ENCODE measurements around the gene OAS2.
A peak's percentile ranks its signal among the peaks of the same experiment; 100 is the strongest.

The OAS2 gene

DNA sequence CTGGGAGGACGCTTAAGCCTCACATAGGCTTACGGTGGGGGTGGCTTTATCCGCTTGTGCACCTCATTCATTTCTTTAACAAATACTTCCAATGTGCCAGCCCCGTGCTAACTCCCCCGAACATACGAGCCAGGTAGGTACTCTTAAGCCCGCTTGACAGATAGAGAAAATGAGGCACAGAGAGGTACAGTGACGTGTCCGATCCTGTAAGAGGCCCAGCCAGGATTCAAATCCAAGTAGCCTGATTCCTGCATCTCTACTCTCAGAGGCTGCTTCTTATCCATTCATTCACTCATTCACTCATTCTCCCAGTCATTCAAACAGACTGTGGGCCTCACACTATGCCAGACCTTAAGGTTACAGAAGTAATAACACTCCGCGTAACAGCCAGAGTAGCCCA is 39.6 kb upstream of the OAS2 start:
- Histone ChIP-seq H3K27ac (ENCODE audit: low read depth, low read length) (peak overlapping the region; percentile 69), H3K4me1 (ENCODE audit: control insufficient read depth, insufficient read depth, low read length, unreplicated experiment) (peaks cover 16% of the 10 kb centered on the region), H2AFZ (ENCODE audit: low read length, unreplicated experiment) (peak overlapping the region; percentile 20), H3K27me3 (ENCODE audit: insufficient read depth, low read length) (no peaks in the 10 kb centered on the region), H3K36me3 (ENCODE audit: insufficient read depth, low read length) (peaks cover 18% of the 10 kb centered on the region), H3K4me3 (ENCODE audit: low read depth, low read length) (peak overlapping the region; percentile 95), H3K79me2 (ENCODE audit: control insufficient read depth, insufficient read depth, low read length, unreplicated experiment) (peaks cover 52% of the 10 kb centered on the region)

DNA sequence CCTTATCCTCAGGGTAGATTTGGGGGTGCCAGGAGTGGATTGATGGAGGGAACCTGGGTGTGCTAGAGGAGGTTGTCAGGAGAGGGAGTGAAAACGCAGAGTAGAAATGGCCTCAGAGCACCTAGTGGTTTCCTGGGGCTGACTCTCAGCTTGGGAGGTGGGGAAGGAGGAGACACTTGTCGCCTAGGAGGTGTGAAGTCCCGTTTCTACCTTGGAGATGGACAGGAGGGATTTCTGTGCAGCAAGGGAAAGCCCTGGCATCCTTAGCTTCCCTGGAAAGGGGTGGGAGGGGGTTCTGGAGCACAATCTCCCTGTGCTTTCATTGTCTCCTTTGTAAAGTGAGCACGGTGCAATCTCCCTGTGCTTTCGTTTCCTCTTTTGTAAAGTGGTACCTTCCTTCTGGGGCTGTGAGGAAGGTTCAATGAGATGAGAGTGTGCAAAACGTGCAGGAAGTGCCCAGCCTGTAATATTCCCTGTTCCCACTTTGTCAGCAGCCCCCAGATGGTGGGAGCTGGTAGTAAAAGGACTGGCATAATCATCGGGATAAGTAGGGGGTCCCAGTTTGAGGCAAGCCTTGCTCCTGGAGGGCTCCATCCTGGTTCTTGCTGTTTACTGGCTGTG is 38.4 kb upstream of the OAS2 start:
- H3K27ac ChIP-seq (ENCODE audit: low read depth, low read length) = no peak overlapping the region
- no peak overlapping the region for H2AFZ ChIP-seq (ENCODE audit: low read length, unreplicated experiment)
- no peaks in the 10 kb centered on the region for H3K27me3 ChIP-seq (ENCODE audit: insufficient read depth, low read length)
- H3K79me2 ChIP-seq (ENCODE audit: control insufficient read depth, insufficient read depth, low read length, unreplicated experiment) = peaks cover 61% of the 10 kb centered on the region
- H3K4me3 ChIP-seq (ENCODE audit: low read depth, low read length) = peak overlapping the region; percentile 95
- peaks cover 29% of the 10 kb centered on the region for H3K36me3 ChIP-seq (ENCODE audit: insufficient read depth, low read length)
- H3K4me1 ChIP-seq (ENCODE audit: control insufficient read depth, insufficient read depth, low read length, unreplicated experiment) = peaks cover 16% of the 10 kb centered on the region

DNA sequence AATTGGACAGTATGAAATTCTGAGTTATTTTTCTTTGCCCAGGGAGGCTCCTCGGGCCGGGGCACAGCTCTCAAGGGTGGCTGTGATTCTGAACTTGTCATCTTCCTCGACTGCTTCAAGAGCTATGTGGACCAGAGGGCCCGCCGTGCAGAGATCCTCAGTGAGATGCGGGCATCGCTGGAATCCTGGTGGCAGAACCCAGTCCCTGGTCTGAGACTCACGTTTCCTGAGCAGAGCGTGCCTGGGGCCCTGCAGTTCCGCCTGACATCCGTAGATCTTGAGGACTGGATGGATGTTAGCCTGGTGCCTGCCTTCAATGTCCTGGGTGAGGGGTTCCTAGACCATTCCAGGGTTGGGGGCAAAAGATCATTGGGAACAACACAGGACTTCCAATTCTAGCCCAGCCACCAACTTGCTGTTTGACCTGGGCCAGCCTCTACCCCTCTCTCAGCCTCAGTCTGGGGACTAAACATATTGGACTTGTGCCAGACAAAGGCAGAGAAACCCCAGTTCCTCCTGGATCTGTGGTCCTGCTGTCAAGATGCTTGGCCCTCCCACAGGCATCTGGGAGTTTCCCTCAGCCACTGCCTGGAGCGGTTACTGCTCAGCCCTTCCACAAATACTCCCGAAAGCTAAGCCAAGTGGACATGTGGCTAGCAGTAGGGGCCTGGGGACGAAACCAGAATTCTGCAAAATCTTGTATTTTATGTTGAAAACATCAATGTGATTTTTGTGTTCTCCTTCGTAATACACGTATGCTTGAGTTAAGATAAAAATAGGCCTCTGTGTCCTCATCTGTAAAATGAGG is 36.6 kb upstream of the OAS2 start:
- Histone ChIP-seq H3K27me3 (ENCODE audit: insufficient read depth, low read length) (no peaks in the 10 kb centered on the region), H3K36me3 (ENCODE audit: insufficient read depth, low read length) (peaks cover 43% of the 10 kb centered on the region), H3K4me3 (ENCODE audit: low read depth, low read length) (no peak overlapping the region), H3K27ac (ENCODE audit: low read depth, low read length) (no peak overlapping the region), H3K79me2 (ENCODE audit: control insufficient read depth, insufficient read depth, low read length, unreplicated experiment) (peaks cover 67% of the 10 kb centered on the region), H3K4me1 (ENCODE audit: control insufficient read depth, insufficient read depth, low read length, unreplicated experiment) (peaks cover 16% of the 10 kb centered on the region), H2AFZ (ENCODE audit: low read length, unreplicated experiment) (no peak overlapping the region)

GRCh38 chr12:112942572-112942971 is 35.7 kb upstream of the OAS2 start:
- H3K4me3 ChIP-seq (ENCODE audit: low read depth, low read length) = no peak overlapping the region
- peaks cover 51% of the 10 kb centered on the region for H3K36me3 ChIP-seq (ENCODE audit: insufficient read depth, low read length)
- peaks cover 74% of the 10 kb centered on the region for H3K79me2 ChIP-seq (ENCODE audit: control insufficient read depth, insufficient read depth, low read length, unreplicated experiment)
- peaks cover 16% of the 10 kb centered on the region for H3K4me1 ChIP-seq (ENCODE audit: control insufficient read depth, insufficient read depth, low read length, unreplicated experiment)
- H3K27ac ChIP-seq (ENCODE audit: low read depth, low read length) = no peak overlapping the region
- H2AFZ ChIP-seq (ENCODE audit: low read length, unreplicated experiment) = no peak overlapping the region
- H3K27me3 ChIP-seq (ENCODE audit: insufficient read depth, low read length) = no peaks in the 10 kb centered on the region

DNA sequence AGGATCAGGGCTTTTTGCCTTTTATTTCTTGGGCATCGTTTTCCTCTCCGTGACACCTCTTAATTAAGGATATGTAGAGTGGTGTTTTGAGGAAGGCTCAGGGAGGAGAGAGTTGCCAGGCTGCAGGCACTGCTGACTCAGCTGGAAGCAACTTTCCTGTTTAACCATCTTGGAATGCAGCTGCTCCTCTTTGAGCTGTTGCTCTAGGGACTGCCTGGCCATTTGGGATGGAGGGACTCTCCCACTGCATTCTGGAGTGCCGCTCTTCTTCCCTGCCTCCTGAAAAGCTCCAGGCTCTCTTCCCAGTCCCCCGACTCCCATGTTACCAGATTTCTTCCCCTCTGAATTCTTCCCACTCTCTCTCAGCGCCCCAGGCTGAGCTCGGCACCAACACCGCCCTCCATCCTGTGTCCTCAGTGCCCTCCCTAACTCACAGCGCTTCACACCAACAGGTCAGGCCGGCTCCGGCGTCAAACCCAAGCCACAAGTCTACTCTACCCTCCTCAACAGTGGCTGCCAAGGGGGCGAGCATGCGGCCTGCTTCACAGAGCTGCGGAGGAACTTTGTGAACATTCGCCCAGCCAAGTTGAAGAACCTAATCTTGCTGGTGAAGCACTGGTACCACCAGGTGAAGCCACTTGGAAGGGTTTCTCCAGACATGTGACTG is 34.2 kb upstream of the OAS2 start:
- H3K27me3 ChIP-seq (ENCODE audit: insufficient read depth, low read length) = no peaks in the 10 kb centered on the region
- H3K36me3 ChIP-seq (ENCODE audit: insufficient read depth, low read length) = peaks cover 63% of the 10 kb centered on the region
- H3K4me1 ChIP-seq (ENCODE audit: control insufficient read depth, insufficient read depth, low read length, unreplicated experiment) = peaks cover 12% of the 10 kb centered on the region
- H3K4me3 ChIP-seq (ENCODE audit: low read depth, low read length) = no peak overlapping the region
- no peak overlapping the region for H2AFZ ChIP-seq (ENCODE audit: low read length, unreplicated experiment)
- H3K79me2 ChIP-seq (ENCODE audit: control insufficient read depth, insufficient read depth, low read length, unreplicated experiment) = peaks cover 68% of the 10 kb centered on the region
- H3K27ac ChIP-seq (ENCODE audit: low read depth, low read length) = no peak overlapping the region

DNA sequence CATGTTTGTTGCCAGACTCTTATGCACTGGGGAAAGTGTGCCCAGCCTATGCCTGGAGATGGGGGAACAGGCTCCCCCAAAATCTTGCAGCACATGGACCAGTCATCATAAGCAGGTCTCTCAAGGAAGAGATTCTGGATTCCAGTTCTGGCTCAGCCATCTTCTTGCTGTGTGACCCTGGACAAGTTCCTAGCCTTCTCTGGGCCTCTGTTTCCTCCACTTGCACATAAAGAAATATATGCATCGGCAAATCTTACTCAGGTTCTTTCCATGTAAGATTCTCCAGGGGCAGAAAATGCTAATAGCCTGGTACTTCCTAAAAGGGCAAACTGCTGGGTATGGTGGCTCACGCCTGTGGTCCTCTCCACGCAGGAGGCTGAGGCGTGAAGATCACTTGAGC is 32.8 kb upstream of the OAS2 start:
- no peaks in the 10 kb centered on the region for H3K27me3 ChIP-seq (ENCODE audit: insufficient read depth, low read length)
- H3K4me1 ChIP-seq (ENCODE audit: control insufficient read depth, insufficient read depth, low read length, unreplicated experiment) = peaks cover 9% of the 10 kb centered on the region
- no peak overlapping the region for H2AFZ ChIP-seq (ENCODE audit: low read length, unreplicated experiment)
- no peak overlapping the region for H3K4me3 ChIP-seq (ENCODE audit: low read depth, low read length)
- no peak overlapping the region for H3K27ac ChIP-seq (ENCODE audit: low read depth, low read length)
- H3K79me2 ChIP-seq (ENCODE audit: control insufficient read depth, insufficient read depth, low read length, unreplicated experiment) = peaks cover 59% of the 10 kb centered on the region
- H3K36me3 ChIP-seq (ENCODE audit: insufficient read depth, low read length) = peaks cover 64% of the 10 kb centered on the region

DNA sequence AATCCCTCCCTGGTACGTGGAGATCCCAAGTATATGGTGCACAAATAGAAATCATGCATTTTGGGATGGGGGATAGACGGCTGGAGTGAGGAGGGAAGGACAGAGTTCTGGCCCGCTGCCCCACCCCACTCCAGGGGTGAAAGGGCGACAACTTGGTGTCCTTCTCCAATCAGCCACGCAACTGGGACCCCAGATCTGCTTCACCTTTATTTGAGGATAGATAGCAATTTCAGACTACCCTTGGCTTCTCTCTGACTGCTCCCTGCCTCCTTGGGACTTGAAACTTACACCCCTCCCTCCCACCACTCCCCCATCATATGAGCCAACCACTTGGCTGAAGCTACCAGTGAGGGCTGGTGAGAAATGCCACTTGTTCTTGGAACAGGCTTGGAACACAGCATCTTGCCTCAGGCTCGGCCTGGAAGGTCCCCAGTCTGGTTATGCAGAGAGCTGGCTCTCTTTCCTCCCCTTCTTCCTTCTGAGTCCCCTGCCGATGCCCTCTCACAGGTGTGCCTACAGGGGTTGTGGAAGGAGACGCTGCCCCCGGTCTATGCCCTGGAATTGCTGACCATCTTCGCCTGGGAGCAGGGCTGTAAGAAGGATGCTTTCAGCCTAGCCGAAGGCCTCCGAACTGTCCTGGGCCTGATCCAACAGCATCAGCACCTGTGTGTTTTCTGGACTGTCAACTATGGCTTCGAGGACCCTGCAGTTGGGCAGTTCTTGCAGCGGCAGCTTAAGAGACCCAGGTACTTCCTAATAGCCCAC is 31.9 kb upstream of the OAS2 start:
- Histone ChIP-seq H3K27ac (ENCODE audit: low read depth, low read length) (no peak overlapping the region), H2AFZ (ENCODE audit: low read length, unreplicated experiment) (no peak overlapping the region), H3K4me1 (ENCODE audit: control insufficient read depth, insufficient read depth, low read length, unreplicated experiment) (peaks cover 7% of the 10 kb centered on the region), H3K27me3 (ENCODE audit: insufficient read depth, low read length) (no peaks in the 10 kb centered on the region), H3K36me3 (ENCODE audit: insufficient read depth, low read length) (peaks cover 71% of the 10 kb centered on the region), H3K79me2 (ENCODE audit: control insufficient read depth, insufficient read depth, low read length, unreplicated experiment) (peaks cover 52% of the 10 kb centered on the region), H3K4me3 (ENCODE audit: low read depth, low read length) (no peak overlapping the region)

- peaks cover 46% of the 10 kb centered on the region for H3K79me2 ChIP-seq (ENCODE audit: control insufficient read depth, insufficient read depth, low read length, unreplicated experiment)
- no peaks in the 10 kb centered on the region for H3K27me3 ChIP-seq (ENCODE audit: insufficient read depth, low read length)
- H3K27ac ChIP-seq (ENCODE audit: low read depth, low read length) = no peak overlapping the region
- peaks cover 71% of the 10 kb centered on the region for H3K36me3 ChIP-seq (ENCODE audit: insufficient read depth, low read length)
- H2AFZ ChIP-seq (ENCODE audit: low read length, unreplicated experiment) = no peak overlapping the region
- no peaks in the 10 kb centered on the region for H3K4me1 ChIP-seq (ENCODE audit: control insufficient read depth, insufficient read depth, low read length, unreplicated experiment)
- H3K4me3 ChIP-seq (ENCODE audit: low read depth, low read length) = no peak overlapping the region
Observed at GRCh38 chr12:112947314-112947713, 31.0 kb upstream of the OAS2 start.

DNA sequence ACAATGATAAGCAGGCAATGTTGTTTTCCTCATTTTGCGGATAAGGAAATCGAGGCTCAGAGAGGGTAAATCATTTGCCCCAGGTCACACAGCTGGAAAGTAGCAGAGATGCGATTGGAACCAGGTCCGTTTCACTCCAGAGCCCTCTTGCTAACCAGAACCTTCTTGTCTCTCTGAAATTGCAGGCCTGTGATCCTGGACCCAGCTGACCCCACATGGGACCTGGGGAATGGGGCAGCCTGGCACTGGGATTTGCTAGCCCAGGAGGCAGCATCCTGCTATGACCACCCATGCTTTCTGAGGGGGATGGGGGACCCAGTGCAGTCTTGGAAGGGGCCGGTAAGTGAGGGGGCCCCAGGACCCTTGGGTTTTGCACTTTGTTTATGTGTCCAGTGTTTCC is 30.6 kb upstream of the OAS2 start:
- Histone ChIP-seq H3K4me3 (ENCODE audit: low read depth, low read length) (no peak overlapping the region), H2AFZ (ENCODE audit: low read length, unreplicated experiment) (no peak overlapping the region), H3K27ac (ENCODE audit: low read depth, low read length) (no peak overlapping the region), H3K27me3 (ENCODE audit: insufficient read depth, low read length) (no peaks in the 10 kb centered on the region), H3K4me1 (ENCODE audit: control insufficient read depth, insufficient read depth, low read length, unreplicated experiment) (no peaks in the 10 kb centered on the region), H3K79me2 (ENCODE audit: control insufficient read depth, insufficient read depth, low read length, unreplicated experiment) (peaks cover 47% of the 10 kb centered on the region), H3K36me3 (ENCODE audit: insufficient read depth, low read length) (peaks cover 74% of the 10 kb centered on the region)

GRCh38 chr12:112948806-112949205 is 29.5 kb upstream of the OAS2 start:
- Histone ChIP-seq H2AFZ (ENCODE audit: low read length, unreplicated experiment) (no peak overlapping the region), H3K4me3 (ENCODE audit: low read depth, low read length) (no peak overlapping the region), H3K27ac (ENCODE audit: low read depth, low read length) (no peak overlapping the region), H3K4me1 (ENCODE audit: control insufficient read depth, insufficient read depth, low read length, unreplicated experiment) (no peaks in the 10 kb centered on the region), H3K36me3 (ENCODE audit: insufficient read depth, low read length) (peaks cover 73% of the 10 kb centered on the region), H3K79me2 (ENCODE audit: control insufficient read depth, insufficient read depth, low read length, unreplicated experiment) (peaks cover 39% of the 10 kb centered on the region), H3K27me3 (ENCODE audit: insufficient read depth, low read length) (no peaks in the 10 kb centered on the region)

All from ACC112 (cell line).